ENCODE results near the gene ZNF777. TPM values are rescaled to one million over a fixed set of nuclear protein-coding genes. Genes with fewer than 3 reads are reported as not detected.
A peak's percentile ranks its signal among the peaks of the same experiment; 100 is the strongest.
"Not testable (repeated sequence)": the region's sequence is repeated elsewhere in the genome, so short reads cannot be mapped to it uniquely, and the experiment has no call there.

Gene ZNF777
- total and polyA plus RNA-seq, 3 experiments from 2014 or later, result 3.7 to 22.1 (median 21.9) TPM

GRCh38 chr7:149455175-149455950, 5.5 kb downstream of the ZNF777 start:
- H3K9me3 Mint-ChIP-seq, result no peaks in the 10 kb centered on the region
- Histone ChIP-seq H3K4me3 (ENCODE audit: low read length) (no peak overlapping the region), H3K36me3 (ENCODE audit: insufficient read depth, low read length) (peaks cover 30% of the 10 kb centered on the region), H3K9me3 (ENCODE audit: low read length) (no peaks in the 10 kb centered on the region), H3K27me3 (ENCODE audit: insufficient read depth, low read length, poor library complexity, severe bottlenecking) (no peaks in the 10 kb centered on the region), H3K27ac (ENCODE audit: low read depth, low read length) (no peak overlapping the region), H3K4me1 (ENCODE audit: insufficient read depth, low read length) (peaks cover 20% of the 10 kb centered on the region)
- no peak overlapping the region for H3K27ac Mint-ChIP-seq
- H3K4me3 Mint-ChIP-seq, result no peak overlapping the region
- no peak for DNase-seq
- H3K36me3 Mint-ChIP-seq, result peaks cover 3 to 56% (median 22%) of the 10 kb centered on the region in 3 donors
- ChIA-PET CTCF (no interaction called here), POLR2A (no interaction called here)
- H3K4me1 Mint-ChIP-seq, result peaks cover 21 to 38% (median 23%) of the 10 kb centered on the region in 3 donors
- no peaks in the 10 kb centered on the region for H3K27me3 Mint-ChIP-seq

GRCh38 chr7:149454750-149455149, 6.1 kb downstream of the ZNF777 start:
- no peaks in the 10 kb centered on the region for H3K9me3 ChIP-seq (ENCODE audit: low read length)
- DNase-seq, result no peak
- Mint-ChIP-seq H3K27me3 (no peaks in the 10 kb centered on the region), H3K4me3 (peak overlapping the region in 1 of 7 donors; percentile 24), H3K27ac (no peak overlapping the region), H3K9me3 (no peaks in the 10 kb centered on the region), H3K36me3 (peaks cover 3 to 62% (median 25%) of the 10 kb centered on the region in 3 donors), H3K4me1 (peaks cover 21 to 38% (median 23%) of the 10 kb centered on the region in 3 donors)
- ChIA-PET POLR2A (no interaction called here), CTCF (no interaction called here)
- H3K4me1 ChIP-seq (ENCODE audit: insufficient read depth, low read length), result peaks cover 20% of the 10 kb centered on the region
- H3K36me3 ChIP-seq (ENCODE audit: insufficient read depth, low read length), result peaks cover 36% of the 10 kb centered on the region
- no peak overlapping the region for H3K27ac ChIP-seq (ENCODE audit: low read depth, low read length)
- H3K27me3 ChIP-seq (ENCODE audit: insufficient read depth, low read length, poor library complexity, severe bottlenecking), result no peaks in the 10 kb centered on the region
- H3K4me3 ChIP-seq (ENCODE audit: low read length), result no peak overlapping the region

- no peak overlapping the region for H3K27ac Mint-ChIP-seq
- POLR2A ChIA-PET, result interaction anchor here (0.6 kb wide), 1 partner anchor 312 kb away, joined by 3 read pairs; no protein-coding TSS in a partner anchor
- peak overlapping the region in 1 of 7 donors; percentile 24 for H3K4me3 Mint-ChIP-seq
- Histone ChIP-seq H3K36me3 (ENCODE audit: insufficient read depth, low read length) (peaks cover 41% of the 10 kb centered on the region), H3K9me3 (ENCODE audit: low read length) (no peaks in the 10 kb centered on the region), H3K4me3 (ENCODE audit: low read length) (no peak overlapping the region), H3K27ac (ENCODE audit: low read depth, low read length) (no peak overlapping the region), H3K27me3 (ENCODE audit: insufficient read depth, low read length, poor library complexity, severe bottlenecking) (no peaks in the 10 kb centered on the region), H3K4me1 (ENCODE audit: insufficient read depth, low read length) (peaks cover 15% of the 10 kb centered on the region)
- no peak for DNase-seq
- no peaks in the 10 kb centered on the region for H3K9me3 Mint-ChIP-seq
- CTCF ChIA-PET, result no interaction called here
- H3K4me1 Mint-ChIP-seq, result peaks cover 20 to 35% (median 21%) of the 10 kb centered on the region in 3 donors
- H3K27me3 Mint-ChIP-seq, result no peaks in the 10 kb centered on the region
- peaks cover 8 to 70% (median 29%) of the 10 kb centered on the region in 3 donors for H3K36me3 Mint-ChIP-seq
These were observed 6.9 kb downstream of the ZNF777 start for GRCh38 chr7:149454006-149454405.

GRCh38 chr7:149450821-149451220, 10.0 kb downstream of the ZNF777 start:
- Mint-ChIP-seq H3K27me3 (no peaks in the 10 kb centered on the region), H3K4me3 (no peak overlapping the region), H3K36me3 (peaks cover 8 to 79% (median 36%) of the 10 kb centered on the region in 3 donors), H3K9me3 (no peaks in the 10 kb centered on the region), H3K4me1 (peaks cover 0 to 6% (median 5%) of the 10 kb centered on the region in 3 donors), H3K27ac (no peak overlapping the region)
- ChIA-PET CTCF (no interaction called here), POLR2A (no interaction called here)
- Histone ChIP-seq H3K9me3 (ENCODE audit: low read length) (no peaks in the 10 kb centered on the region), H3K36me3 (ENCODE audit: insufficient read depth, low read length) (peaks cover 55% of the 10 kb centered on the region), H3K4me3 (ENCODE audit: low read length) (no peak overlapping the region), H3K27ac (ENCODE audit: low read depth, low read length) (no peak overlapping the region), H3K4me1 (ENCODE audit: insufficient read depth, low read length) (no peaks in the 10 kb centered on the region), H3K27me3 (ENCODE audit: insufficient read depth, low read length, poor library complexity, severe bottlenecking) (no peaks in the 10 kb centered on the region)
- no peak for DNase-seq

- Histone ChIP-seq H3K27me3 (ENCODE audit: insufficient read depth, low read length, poor library complexity, severe bottlenecking) (no peaks in the 10 kb centered on the region), H3K27ac (ENCODE audit: low read depth, low read length) (no peak overlapping the region), H3K4me3 (ENCODE audit: low read length) (no peak overlapping the region), H3K36me3 (ENCODE audit: insufficient read depth, low read length) (peaks cover 50% of the 10 kb centered on the region), H3K4me1 (ENCODE audit: insufficient read depth, low read length) (no peaks in the 10 kb centered on the region), H3K9me3 (ENCODE audit: low read length) (no peaks in the 10 kb centered on the region)
- Mint-ChIP-seq H3K27ac (no peak overlapping the region), H3K36me3 (peaks cover 8 to 79% (median 35%) of the 10 kb centered on the region in 3 donors), H3K9me3 (no peaks in the 10 kb centered on the region), H3K4me3 (peak overlapping the region in 1 of 7 donors; percentile 6), H3K4me1 (peaks cover 0 to 8% (median 5%) of the 10 kb centered on the region in 3 donors), H3K27me3 (no peaks in the 10 kb centered on the region)
- ChIA-PET POLR2A (no interaction called here), CTCF (no interaction called here)
- DNase-seq, result no peak
These were observed 11.0 kb downstream of the ZNF777 start for GRCh38 chr7:149449897-149450296.

- Mint-ChIP-seq H3K4me3 (no peak overlapping the region), H3K36me3 (peaks cover 8 to 79% (median 33%) of the 10 kb centered on the region in 3 donors), H3K27ac (peak overlapping the region in 1 of 8 donors; percentile 68), H3K27me3 (no peaks in the 10 kb centered on the region), H3K4me1 (peaks cover 4 to 8% (median 5%) of the 10 kb centered on the region in 3 donors), H3K9me3 (no peaks in the 10 kb centered on the region)
- no peaks in the 10 kb centered on the region for H3K9me3 ChIP-seq (ENCODE audit: low read length)
- H3K27ac ChIP-seq (ENCODE audit: low read depth, low read length), result no peak overlapping the region
- CTCF ChIA-PET, result no interaction called here
- no peaks in the 10 kb centered on the region for H3K27me3 ChIP-seq (ENCODE audit: insufficient read depth, low read length, poor library complexity, severe bottlenecking)
- H3K4me1 ChIP-seq (ENCODE audit: insufficient read depth, low read length), result no peaks in the 10 kb centered on the region
- peaks cover 47% of the 10 kb centered on the region for H3K36me3 ChIP-seq (ENCODE audit: insufficient read depth, low read length)
- POLR2A ChIA-PET, result no interaction called here
- no peak for DNase-seq
- no peak overlapping the region for H3K4me3 ChIP-seq (ENCODE audit: low read length)
These were observed 11.9 kb downstream of the ZNF777 start for GRCh38 chr7:149448961-149449360.

GRCh38 chr7:149446026-149446425, 14.8 kb downstream of the ZNF777 start:
- H3K27ac ChIP-seq (ENCODE audit: low read depth, low read length); H3K27me3 Mint-ChIP-seq; H3K4me1 ChIP-seq (ENCODE audit: insufficient read depth, low read length); H3K4me3 Mint-ChIP-seq; H3K9me3 ChIP-seq (ENCODE audit: low read length); H3K27ac Mint-ChIP-seq; DNase-seq; H3K27me3 ChIP-seq (ENCODE audit: insufficient read depth, low read length, poor library complexity, severe bottlenecking); H3K4me3 ChIP-seq (ENCODE audit: low read length); H3K4me1 Mint-ChIP-seq; POLR2A ChIA-PET; H3K9me3 Mint-ChIP-seq: not testable (repeated sequence)
- peaks cover 6 to 74% (median 28%) of the 10 kb centered on the region in 3 donors for H3K36me3 Mint-ChIP-seq
- CTCF ChIA-PET, result interaction anchor here (0.6 to 0.8 kb wide), 2 partner anchors 8 to 23 kb away, joined by 3 read pairs; no protein-coding TSS in a partner anchor
- peaks cover 45% of the 10 kb centered on the region for H3K36me3 ChIP-seq (ENCODE audit: insufficient read depth, low read length)

- Mint-ChIP-seq H3K36me3 (peaks cover under 1 to 65% (median 14%) of the 10 kb centered on the region in 3 donors), H3K9me3 (no peaks in the 10 kb centered on the region), H3K4me1 (peaks cover 17 to 20% (median 17%) of the 10 kb centered on the region in 3 donors), H3K27me3 (peaks cover 0 to 2% of the 10 kb centered on the region in 2 donors), H3K27ac (no peak overlapping the region), H3K4me3 (no peak overlapping the region)
- Histone ChIP-seq H3K4me1 (ENCODE audit: insufficient read depth, low read length) (no peaks in the 10 kb centered on the region), H3K27ac (ENCODE audit: low read depth, low read length) (no peak overlapping the region), H3K4me3 (ENCODE audit: low read length) (no peak overlapping the region), H3K27me3 (ENCODE audit: insufficient read depth, low read length, poor library complexity, severe bottlenecking) (no peaks in the 10 kb centered on the region), H3K36me3 (ENCODE audit: insufficient read depth, low read length) (peaks cover 30% of the 10 kb centered on the region), H3K9me3 (ENCODE audit: low read length) (no peaks in the 10 kb centered on the region)
- DNase-seq, result no peak
- ChIA-PET POLR2A (no interaction called here), CTCF (interaction anchor here (2.1 kb wide), 1 partner anchor 22 kb away, joined by 5 read pairs; no protein-coding TSS in a partner anchor)
These were observed 16.6 kb downstream of the ZNF777 start for GRCh38 chr7:149444287-149444686.

Measured in CD8-positive, alpha-beta memory T cell (primary cell).